ENCODE measurements around the gene WDSUB1. TPM values are rescaled to one million over a fixed set of nuclear protein-coding genes. Genes with fewer than 3 reads are reported as not detected.

The WDSUB1 gene
- total RNA-seq, 1 donor from 2014 or later = 11.4 TPM

GRCh38 chr2:159227467-159227866 is 59.0 kb downstream of the WDSUB1 start:
- intact Hi-C loops (cut with micrococcal nuclease) = no loop called here
- H3K9me3 ChIP-seq (replicated peaks) = no peaks in the 10 kb centered on the region
- no peaks in the 10 kb centered on the region for H3K27me3 ChIP-seq (ENCODE audit: low read depth)
- no peak for DNase-seq
- H3K4me3 ChIP-seq = no peak overlapping the region
- TF ChIP-seq CTCF (IDR thresholded peaks at IDR 0.05; ENCODE audit: borderline replicate concordance) = no peak
- peaks cover 84% of the 10 kb centered on the region for H3K4me1 ChIP-seq
- H3K27ac ChIP-seq (replicated peaks) = peak overlapping the region; percentile 79
- H3K36me3 ChIP-seq = peaks cover 84% of the 10 kb centered on the region

- TF ChIP-seq CTCF (IDR thresholded peaks at IDR 0.05; ENCODE audit: borderline replicate concordance) = no peak
- intact Hi-C loops (cut with micrococcal nuclease) = no loop called here
- no peak for DNase-seq
- H3K4me3 ChIP-seq = no peak overlapping the region
- peak overlapping the region; percentile 79 for H3K27ac ChIP-seq (replicated peaks)
- H3K4me1 ChIP-seq = peaks cover 78% of the 10 kb centered on the region
- no peaks in the 10 kb centered on the region for H3K27me3 ChIP-seq (ENCODE audit: low read depth)
- H3K36me3 ChIP-seq = peaks cover 91% of the 10 kb centered on the region
- no peaks in the 10 kb centered on the region for H3K9me3 ChIP-seq (replicated peaks)
These were observed 59.7 kb downstream of the WDSUB1 start for GRCh38 chr2:159226608-159227385.

- Histone ChIP-seq H3K4me1 (peaks cover 78% of the 10 kb centered on the region), H3K27me3 (ENCODE audit: low read depth) (no peaks in the 10 kb centered on the region), H3K36me3 (peaks cover 96% of the 10 kb centered on the region), H3K9me3 (replicated peaks) (no peaks in the 10 kb centered on the region), H3K4me3 (no peak overlapping the region), H3K27ac (replicated peaks) (peak overlapping the region; percentile 79)
- TF ChIP-seq CTCF (IDR thresholded peaks at IDR 0.05; ENCODE audit: borderline replicate concordance) = no peak
- intact Hi-C loops (cut with micrococcal nuclease) = no loop called here
- DNase-seq = no peak
These were observed 60.4 kb downstream of the WDSUB1 start for GRCh38 chr2:159226059-159226461.

GRCh38 chr2:159225025-159226016 is 61.2 kb downstream of the WDSUB1 start:
- intact Hi-C loops (cut with micrococcal nuclease) = no loop called here
- Histone ChIP-seq H3K36me3 (peaks cover 96% of the 10 kb centered on the region), H3K4me1 (peaks cover 78% of the 10 kb centered on the region), H3K27ac (replicated peaks) (peak overlapping the region; percentile 79), H3K4me3 (no peak overlapping the region), H3K9me3 (replicated peaks) (no peaks in the 10 kb centered on the region), H3K27me3 (ENCODE audit: low read depth) (no peaks in the 10 kb centered on the region)
- peak; percentile 57 for DNase-seq
- TF ChIP-seq CTCF (IDR thresholded peaks at IDR 0.05; ENCODE audit: borderline replicate concordance) = no peak

- Histone ChIP-seq H3K27me3 (ENCODE audit: low read depth) (no peaks in the 10 kb centered on the region), H3K36me3 (peaks cover 94% of the 10 kb centered on the region), H3K27ac (replicated peaks) (peak overlapping the region; percentile 79), H3K4me3 (no peak overlapping the region), H3K9me3 (replicated peaks) (no peaks in the 10 kb centered on the region), H3K4me1 (peaks cover 68% of the 10 kb centered on the region)
- intact Hi-C loops (cut with micrococcal nuclease) = no loop called here
- TF ChIP-seq CTCF (IDR thresholded peaks at IDR 0.05; ENCODE audit: borderline replicate concordance) = no peak
- DNase-seq = no peak
These were observed 62.3 kb downstream of the WDSUB1 start for GRCh38 chr2:159224061-159224813.

Measured in left ventricle myocardium inferior (tissue), 1 donor.